Activated T-cell treated with anti-CD3 and anti-CD28 coated beads, Interleukin-2, amount 50 U/mL, for 4 hours (primary cell): Measurements from ENCODE around the gene ZNHIT1. TPM values are rescaled to one million over a fixed set of nuclear protein-coding genes. Genes with fewer than 3 reads are reported as not detected.
"Not testable (repeated sequence)": the region's sequence is repeated elsewhere in the genome, so short reads cannot be mapped to it uniquely, and the experiment has no call there.

ENCODE experiments used
- ATAC-seq, 2 donors: fragments of 200-7000 bp; cut with Tn5 transposase; one replicate each; pipeline ENCODE4 v1.10.0; 2021
- DNase-seq: peaks from one replicate; pipeline ENCODE4 v3.0.0-alpha.2; 2020
- H3K27me3 Mint-ChIP-seq: one replicate; pipeline ENCODE4 v1.8.0; 2021; ENCODE audit warnings: low read depth, mixed read lengths
- H3K36me3 Mint-ChIP-seq: one replicate; pipeline ENCODE4 v1.8.0; 2022; ENCODE audit warnings: mixed read lengths; ENCODE audit not compliant: insufficient read depth
- H3K4me1 Mint-ChIP-seq: one replicate; pipeline ENCODE4 v1.8.0; 2021; ENCODE audit warnings: low read depth, mixed read lengths
- H3K4me3 Mint-ChIP-seq: one replicate; pipeline ENCODE4 v1.8.0; 2021; ENCODE audit warnings: mild to moderate bottlenecking, moderate library complexity, mixed read lengths
- H3K9me3 Mint-ChIP-seq: one replicate; pipeline ENCODE4 v1.8.0; 2021; ENCODE audit warnings: mixed read lengths
- total RNA-seq, 3 donors: library from RNA; stranded (reverse); gene quantifications; one replicate each; pipeline ENCODE4 v1.2.1, GENCODE V29; 2021

The ZNHIT1 gene
- total RNA-seq, 3 donors from 2014 or later: 50.4 to 55.0 (median 53.2) TPM

GRCh38 chr7:101250324-101250723, 32.4 kb downstream of the ZNHIT1 start:
- Mint-ChIP-seq H3K9me3 (no peaks in the 10 kb centered on the region), H3K36me3 (peaks cover 17% of the 10 kb centered on the region), H3K4me1 (peaks cover 33% of the 10 kb centered on the region), H3K4me3 (peak overlapping the region; percentile 99), H3K27me3 (no peaks in the 10 kb centered on the region)
- DNase-seq (no peak), ATAC-seq (no peak)

GRCh38 chr7:101251871-101252659, 34.1 kb downstream of the ZNHIT1 start:
- DNase-seq (peak; percentile 97), ATAC-seq (peak; percentile 99 to 100)
- Mint-ChIP-seq H3K27me3 (peaks cover 2% of the 10 kb centered on the region), H3K4me3 (peak overlapping the region; percentile 99), H3K9me3 (no peaks in the 10 kb centered on the region), H3K36me3 (peaks cover 13% of the 10 kb centered on the region), H3K4me1 (peaks cover 26% of the 10 kb centered on the region)

- ATAC-seq, H3K36me3 Mint-ChIP-seq, H3K9me3 Mint-ChIP-seq, DNase-seq, H3K27me3 Mint-ChIP-seq: not testable (repeated sequence)
- Mint-ChIP-seq H3K4me3 (peak overlapping the region; percentile 99), H3K4me1 (peaks cover 24% of the 10 kb centered on the region)
Measured at GRCh38 chr7:101253199-101253598, 35.2 kb downstream of the ZNHIT1 start.

GRCh38 chr7:101255796-101256195, 37.8 kb downstream of the ZNHIT1 start:
- no peak for ATAC-seq
- Mint-ChIP-seq H3K4me3 (no peak overlapping the region), H3K27me3 (peaks cover 4% of the 10 kb centered on the region), H3K36me3 (peaks cover 4% of the 10 kb centered on the region), H3K9me3 (no peaks in the 10 kb centered on the region), H3K4me1 (peaks cover 12% of the 10 kb centered on the region)
- no peak for DNase-seq

GRCh38 chr7:101258243-101258731, 40.3 kb downstream of the ZNHIT1 start:
- Mint-ChIP-seq H3K27me3 (peaks cover 4% of the 10 kb centered on the region), H3K4me3 (no peak overlapping the region), H3K4me1 (no peaks in the 10 kb centered on the region), H3K9me3 (no peaks in the 10 kb centered on the region), H3K36me3 (no peaks in the 10 kb centered on the region)
- DNase-seq (no peak), ATAC-seq (no peak)

GRCh38 chr7:101264102-101264706, 46.2 kb downstream of the ZNHIT1 start:
- not testable (repeated sequence) for H3K4me3 Mint-ChIP-seq, H3K27me3 Mint-ChIP-seq, H3K9me3 Mint-ChIP-seq, DNase-seq, H3K4me1 Mint-ChIP-seq, H3K36me3 Mint-ChIP-seq, ATAC-seq

GRCh38 chr7:101265622-101266516, 47.9 kb downstream of the ZNHIT1 start:
- Mint-ChIP-seq H3K9me3 (no peaks in the 10 kb centered on the region), H3K27me3 (peaks cover 2% of the 10 kb centered on the region), H3K4me3 (no peak overlapping the region), H3K36me3 (no peaks in the 10 kb centered on the region), H3K4me1 (no peaks in the 10 kb centered on the region)
- ATAC-seq (no peak), DNase-seq (no peak)

GRCh38 chr7:101269664-101270063, 51.7 kb downstream of the ZNHIT1 start:
- H3K36me3 Mint-ChIP-seq: no peaks in the 10 kb centered on the region

GRCh38 chr7:101271021-101271420, 53.1 kb downstream of the ZNHIT1 start:
- no peak overlapping the region for H3K4me3 Mint-ChIP-seq
- no peak for ATAC-seq

More at GRCh38 chr7:101269664-101270063, 51.7 kb downstream of the ZNHIT1 start:
- Mint-ChIP-seq H3K9me3 (no peaks in the 10 kb centered on the region), H3K27me3 (peaks cover 14% of the 10 kb centered on the region), H3K4me1 (no peaks in the 10 kb centered on the region), H3K4me3 (no peak overlapping the region)
- no peak for DNase-seq
- ATAC-seq: no peak

GRCh38 chr7:101273206-101273605, 55.2 kb downstream of the ZNHIT1 start:
- Mint-ChIP-seq H3K9me3 (no peaks in the 10 kb centered on the region), H3K4me1 (no peaks in the 10 kb centered on the region), H3K4me3 (no peak overlapping the region), H3K27me3 (peaks cover 24% of the 10 kb centered on the region), H3K36me3 (no peaks in the 10 kb centered on the region)
- DNase-seq: no peak
- ATAC-seq: no peak

More at GRCh38 chr7:101271021-101271420, 53.1 kb downstream of the ZNHIT1 start:
- Mint-ChIP-seq H3K9me3 (no peaks in the 10 kb centered on the region), H3K27me3 (peaks cover 17% of the 10 kb centered on the region), H3K36me3 (no peaks in the 10 kb centered on the region), H3K4me1 (no peaks in the 10 kb centered on the region)
- no peak for DNase-seq

Other genes with a start within 250 kb of the ZNHIT1 start
- gene MUC12, start 248.6 kb upstream of the ZNHIT1 start, total RNA-seq: under 1 TPM; 0.16 to 0.20 (median 0.19) TPM
- gene MUC17, start 198.1 kb upstream of the ZNHIT1 start, total RNA-seq: not detected
- gene TRIM56, start 132.7 kb upstream of the ZNHIT1 start, total RNA-seq: 10 to 100 TPM; 23.9 to 26.8 (median 24.2) TPM
- gene SERPINE1, start 91.1 kb upstream of the ZNHIT1 start, total RNA-seq: under 1 TPM; 0.18 to 0.46 (median 0.33) TPM
- 10 to 100 TPM; 27.6 to 32.9 (median 28.3) TPM for gene AP1S1, start 63.7 kb upstream of the ZNHIT1 start, total RNA-seq
- gene VGF, start 52.6 kb upstream of the ZNHIT1 start, total RNA-seq: not detected
- gene NAT16, start 37.9 kb upstream of the ZNHIT1 start, total RNA-seq: not detected
- gene MOGAT3, start 17.1 kb upstream of the ZNHIT1 start, total RNA-seq: not detected
- 10 to 100 TPM; 30.1 to 38.9 (median 33.2) TPM for gene PLOD3, start 584 bp upstream of the ZNHIT1 start, total RNA-seq
- gene CLDN15, start 19.6 kb downstream of the ZNHIT1 start, total RNA-seq: 10 to 100 TPM; 15.6 to 18.5 (median 17.6) TPM
- gene FIS1, start 26.9 kb downstream of the ZNHIT1 start, total RNA-seq: 100 to 1,000 TPM; 126 to 148 (median 136) TPM
- 10 to 100 TPM in 1 of 3 donors, 1 to 10 TPM in 2; 7.7 to 10.7 (median 8.3) TPM for gene IFT22, start 103.6 kb downstream of the ZNHIT1 start, total RNA-seq
- under 1 TPM in 1 of 3 donors, not detected in 2; 0.05 TPM for gene COL26A1, start 144.7 kb downstream of the ZNHIT1 start, total RNA-seq